Activated T-cell treated with anti-CD3 and anti-CD28 coated beads, Interleukin-2, amount 50 U/mL, for 4 hours (primary cell): Measurements from ENCODE around the gene PCTP. TPM values are rescaled to one million over a fixed set of nuclear protein-coding genes. Genes with fewer than 3 reads are reported as not detected.

Experiments
- ATAC-seq, 2 donors: fragments of 200-7000 bp; cut with Tn5 transposase; one replicate each; pipeline ENCODE4 v1.10.0; 2021
- DNase-seq: peaks from one replicate; pipeline ENCODE4 v3.0.0-alpha.2; 2020
- H3K27me3 Mint-ChIP-seq: one replicate; pipeline ENCODE4 v1.8.0; 2021; ENCODE audit warnings: low read depth, mixed read lengths
- H3K36me3 Mint-ChIP-seq: one replicate; pipeline ENCODE4 v1.8.0; 2022; ENCODE audit warnings: mixed read lengths; ENCODE audit not compliant: insufficient read depth
- H3K4me1 Mint-ChIP-seq: one replicate; pipeline ENCODE4 v1.8.0; 2021; ENCODE audit warnings: low read depth, mixed read lengths
- H3K4me3 Mint-ChIP-seq: one replicate; pipeline ENCODE4 v1.8.0; 2021; ENCODE audit warnings: mild to moderate bottlenecking, moderate library complexity, mixed read lengths
- H3K9me3 Mint-ChIP-seq: one replicate; pipeline ENCODE4 v1.8.0; 2021; ENCODE audit warnings: mixed read lengths
- total RNA-seq, 3 donors: library from RNA; stranded (reverse); gene quantifications; one replicate each; pipeline ENCODE4 v1.2.1, GENCODE V29; 2021

PCTP gene
- total RNA-seq, 3 donors from 2014 or later = 3.4 to 4.1 (median 3.8) TPM

DNA sequence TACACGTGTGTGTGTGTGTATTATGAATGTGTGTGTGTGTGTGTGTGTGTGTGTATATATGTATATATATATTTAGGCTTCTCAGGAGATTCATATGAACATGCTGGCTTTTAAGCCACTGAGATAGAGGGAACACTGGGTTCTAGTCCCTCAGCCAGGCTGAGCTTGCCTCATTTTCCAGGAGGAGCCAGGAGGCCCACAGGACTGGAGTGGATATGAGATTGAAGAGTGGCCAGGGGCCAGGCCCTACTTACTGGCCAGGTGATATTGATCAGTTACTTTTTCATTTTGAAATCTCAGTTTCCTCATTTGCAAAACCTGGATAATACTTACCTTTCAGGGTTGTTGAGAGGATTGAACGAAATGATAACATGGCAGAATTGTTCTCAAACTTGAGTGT is 5.8 kb downstream of the PCTP start:
- Mint-ChIP-seq H3K27me3 (no peaks in the 10 kb centered on the region), H3K4me3 (no peak overlapping the region), H3K36me3 (peaks cover 9% of the 10 kb centered on the region), H3K4me1 (peaks cover 6% of the 10 kb centered on the region), H3K9me3 (no peaks in the 10 kb centered on the region)
- ATAC-seq = no peak
- no peak for DNase-seq

DNA sequence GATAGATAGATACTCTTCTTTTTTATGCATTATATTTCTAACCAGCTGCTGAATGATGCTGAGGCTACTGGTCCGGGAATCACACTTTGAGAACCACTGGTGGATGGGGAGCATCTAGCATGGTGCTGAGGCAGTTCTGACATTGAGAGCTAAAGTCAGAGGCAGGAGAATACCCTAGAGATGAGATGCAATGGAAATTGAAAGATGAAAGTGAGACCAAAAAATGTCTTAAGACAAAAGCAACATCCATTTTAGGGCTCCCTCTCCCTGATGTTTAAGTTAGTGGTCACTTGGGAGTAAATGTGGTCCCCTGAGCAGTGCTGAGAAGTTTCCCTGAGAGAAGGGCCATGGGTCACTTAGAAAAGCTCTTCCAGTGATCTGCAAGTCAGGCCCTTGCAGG is 6.8 kb downstream of the PCTP start:
- DNase-seq = no peak
- Mint-ChIP-seq H3K4me1 (peaks cover 1% of the 10 kb centered on the region), H3K27me3 (no peaks in the 10 kb centered on the region), H3K4me3 (no peak overlapping the region), H3K9me3 (no peaks in the 10 kb centered on the region), H3K36me3 (peaks cover 9% of the 10 kb centered on the region)
- no peak for ATAC-seq

DNA sequence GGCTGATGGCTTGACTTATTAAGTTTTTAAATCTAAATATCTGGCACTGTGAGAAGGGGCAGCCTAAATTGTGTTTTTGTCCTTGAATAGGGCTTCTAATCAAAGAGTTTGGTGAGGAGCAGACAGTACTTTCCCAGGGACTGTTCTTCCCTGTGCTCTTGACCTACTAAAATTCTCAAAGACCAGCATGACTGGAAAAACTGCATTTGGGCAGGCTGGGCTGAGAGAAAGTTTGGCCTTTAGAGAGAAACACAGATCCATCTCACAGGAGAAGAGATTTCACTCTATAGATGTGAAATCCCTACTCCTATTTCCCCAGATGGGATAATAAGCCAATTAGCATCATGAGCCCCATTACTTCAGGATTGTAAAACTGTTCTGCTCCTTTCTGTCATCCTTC is 7.3 kb downstream of the PCTP start:
- ATAC-seq (no peak), DNase-seq (no peak)
- no peaks in the 10 kb centered on the region for H3K27me3 Mint-ChIP-seq
- H3K9me3 Mint-ChIP-seq = no peaks in the 10 kb centered on the region
- peaks cover 9% of the 10 kb centered on the region for H3K36me3 Mint-ChIP-seq
- H3K4me1 Mint-ChIP-seq = no peaks in the 10 kb centered on the region
- H3K4me3 Mint-ChIP-seq = no peak overlapping the region

DNA sequence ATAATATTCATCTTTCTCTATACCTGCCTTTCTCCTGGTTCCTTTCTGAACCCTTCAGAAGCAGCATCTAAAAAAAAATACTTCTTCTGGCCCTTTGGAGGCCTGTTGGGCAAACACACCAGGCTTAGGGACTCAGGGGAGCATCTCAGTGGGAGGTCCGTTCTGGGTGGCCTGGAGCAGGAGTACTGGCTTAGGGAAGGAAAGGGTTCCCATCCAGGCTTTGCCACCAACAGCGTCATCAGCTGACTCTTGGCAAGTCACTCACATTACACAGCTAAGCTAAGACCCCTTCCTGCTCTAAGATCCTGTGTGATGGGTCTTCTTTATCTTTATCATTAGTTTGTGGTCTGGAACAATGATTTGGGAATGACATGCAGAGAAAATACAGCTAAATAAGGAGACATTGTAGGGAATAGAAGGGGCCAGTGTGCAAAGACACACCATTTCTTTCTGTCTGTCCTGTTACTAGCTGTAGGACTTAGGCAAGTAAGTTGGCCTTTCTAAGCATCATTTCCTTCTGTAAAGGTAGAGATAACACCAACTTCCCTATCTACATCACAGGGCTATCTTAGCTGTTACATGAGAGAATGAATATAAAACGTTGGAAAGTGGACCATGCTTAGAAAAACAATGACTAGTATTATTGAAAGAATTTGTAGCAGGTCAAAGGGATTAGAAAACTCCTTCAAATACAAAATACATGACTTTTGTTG is 9.9 kb downstream of the PCTP start:
- Mint-ChIP-seq H3K4me3 (no peak overlapping the region), H3K4me1 (no peaks in the 10 kb centered on the region), H3K36me3 (peaks cover 1% of the 10 kb centered on the region), H3K9me3 (no peaks in the 10 kb centered on the region), H3K27me3 (no peaks in the 10 kb centered on the region)
- ATAC-seq (no peak), DNase-seq (no peak)

DNA sequence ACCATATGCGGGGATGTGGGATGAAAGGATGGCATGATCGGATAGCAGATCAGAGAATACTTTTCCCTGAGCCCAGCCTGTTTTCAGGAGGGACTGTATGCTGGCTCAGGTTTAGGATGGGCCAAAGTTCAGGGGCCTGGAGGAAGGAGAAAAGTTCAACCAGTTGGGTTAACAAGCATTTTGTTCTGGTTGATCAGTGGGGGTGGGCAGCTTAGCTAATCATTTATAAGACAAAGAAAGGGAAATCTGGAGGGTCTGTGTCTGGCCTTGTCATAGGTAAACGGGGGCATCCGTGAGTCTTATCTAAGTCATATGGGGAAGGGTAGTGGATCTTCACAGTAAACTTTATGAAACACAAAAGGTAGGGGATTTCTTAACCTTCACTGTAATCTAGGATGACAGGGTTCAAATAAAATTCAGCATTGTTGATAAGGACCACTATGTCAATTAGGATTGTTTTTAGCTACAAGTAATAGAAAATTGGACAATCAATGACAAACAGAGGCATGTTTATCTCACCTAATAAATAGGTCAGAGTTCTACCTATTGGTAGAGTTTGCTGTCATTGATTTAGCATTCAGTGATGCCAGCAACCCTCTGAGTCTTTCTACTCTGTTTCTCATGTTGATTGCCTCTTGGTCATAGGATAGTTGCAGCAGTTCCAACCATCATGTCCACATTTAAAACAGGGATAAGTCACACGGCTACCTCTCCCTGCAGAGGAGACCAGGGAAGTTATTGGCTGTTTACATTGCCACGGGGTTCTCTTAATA is 11.4 kb downstream of the PCTP start:
- Mint-ChIP-seq H3K36me3 (no peaks in the 10 kb centered on the region), H3K4me3 (no peak overlapping the region), H3K9me3 (no peaks in the 10 kb centered on the region), H3K4me1 (no peaks in the 10 kb centered on the region), H3K27me3 (no peaks in the 10 kb centered on the region)
- ATAC-seq (no peak), DNase-seq (no peak)

DNA sequence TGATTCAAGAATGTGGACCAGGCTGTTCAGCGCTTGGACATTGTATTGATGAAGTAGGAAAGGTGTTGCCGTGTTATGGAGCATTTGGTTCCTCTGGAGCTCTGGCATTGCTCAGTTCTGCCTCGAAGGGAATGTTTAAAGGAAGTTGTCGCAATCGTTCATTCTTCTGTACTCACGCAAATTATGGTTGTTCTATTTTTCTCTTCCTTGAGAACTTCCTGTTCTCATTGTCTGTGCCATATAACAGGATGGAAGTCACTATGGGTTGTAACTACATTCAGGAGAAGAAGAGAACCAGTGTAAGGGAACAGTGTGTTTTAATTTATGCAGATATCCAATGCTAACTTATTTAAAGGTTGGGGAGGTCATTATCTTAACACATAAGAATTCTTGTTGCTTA is 13.0 kb downstream of the PCTP start:
- DNase-seq (no peak), ATAC-seq (no peak)
- Mint-ChIP-seq H3K9me3 (no peaks in the 10 kb centered on the region), H3K27me3 (no peaks in the 10 kb centered on the region), H3K4me1 (no peaks in the 10 kb centered on the region), H3K4me3 (no peak overlapping the region), H3K36me3 (no peaks in the 10 kb centered on the region)

DNA sequence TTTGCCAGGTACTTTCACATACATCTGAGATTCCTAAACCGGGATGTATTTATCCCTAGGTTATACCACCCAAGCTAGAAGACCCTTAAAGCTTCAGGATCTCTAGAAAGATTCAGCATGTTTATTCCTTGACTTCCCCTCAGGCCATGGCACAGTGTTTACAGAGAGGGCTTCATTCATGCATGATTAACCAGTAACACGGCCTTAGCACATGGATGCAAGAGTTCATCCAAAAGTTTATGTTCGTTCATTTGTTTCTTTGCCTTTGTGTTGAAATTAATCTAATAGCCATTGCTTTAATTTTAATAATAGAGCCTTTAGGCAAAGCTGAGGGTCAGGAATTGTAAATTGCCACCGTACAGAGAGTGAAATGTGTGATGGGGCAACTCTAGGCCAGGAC is 13.8 kb downstream of the PCTP start:
- Mint-ChIP-seq H3K36me3 (peaks cover 2% of the 10 kb centered on the region), H3K4me3 (no peak overlapping the region), H3K27me3 (no peaks in the 10 kb centered on the region), H3K4me1 (no peaks in the 10 kb centered on the region), H3K9me3 (no peaks in the 10 kb centered on the region)
- no peak for DNase-seq
- ATAC-seq = no peak

DNA sequence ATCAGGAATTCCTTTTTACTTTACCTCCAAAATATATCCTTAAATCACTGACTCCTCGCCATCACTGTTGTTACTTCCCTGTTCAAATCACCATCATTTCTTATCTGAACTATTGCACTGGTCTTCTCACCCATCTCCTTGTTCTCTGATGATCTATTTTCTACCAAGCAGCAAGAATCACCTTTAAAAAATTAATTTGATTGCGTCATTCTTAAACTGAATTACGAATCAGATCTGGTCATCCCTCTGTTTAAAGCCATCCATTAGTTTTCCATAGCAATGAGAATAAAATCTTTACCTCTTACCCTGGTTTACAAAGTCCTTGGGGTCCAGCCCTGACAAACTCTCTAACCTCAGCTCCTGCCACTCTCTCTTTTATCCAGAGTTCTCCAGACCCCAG is 14.6 kb downstream of the PCTP start:
- no peak for DNase-seq
- Mint-ChIP-seq H3K9me3 (no peaks in the 10 kb centered on the region), H3K36me3 (peaks cover 2% of the 10 kb centered on the region), H3K27me3 (no peaks in the 10 kb centered on the region), H3K4me1 (no peaks in the 10 kb centered on the region), H3K4me3 (no peak overlapping the region)
- no peak for ATAC-seq

DNA sequence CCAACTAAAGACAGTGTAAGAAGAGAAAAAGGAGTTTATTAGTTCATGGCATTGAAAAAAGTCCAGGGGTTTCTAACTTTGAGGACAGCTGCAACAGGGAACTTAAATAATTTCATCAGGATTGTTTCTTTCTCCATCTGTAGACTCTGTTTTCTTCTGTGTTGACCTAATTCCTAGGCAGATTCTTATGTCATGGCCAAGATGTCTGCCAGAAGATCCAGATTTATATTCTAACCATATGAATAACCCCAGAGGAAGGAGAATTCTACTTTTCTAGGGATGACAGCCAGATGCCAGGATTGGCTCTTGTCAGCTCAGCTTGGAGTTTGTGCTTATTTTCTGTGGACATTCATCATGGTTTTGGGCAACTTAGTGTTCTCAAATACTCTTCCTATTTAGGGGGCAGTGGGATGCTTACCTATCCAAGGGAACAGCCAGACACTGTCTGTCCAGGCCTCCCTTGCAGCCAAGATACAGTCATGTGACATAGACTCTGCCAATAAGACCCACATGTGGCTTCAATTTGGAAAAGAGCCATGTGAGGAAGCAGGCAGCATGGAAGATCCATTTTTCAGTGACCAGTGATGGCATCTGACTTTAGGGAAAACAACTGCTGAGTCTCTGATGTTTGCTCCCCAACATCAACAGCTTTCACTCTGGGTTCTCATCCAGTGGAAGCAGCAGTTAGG is 18.2 kb downstream of the PCTP start:
- no peak overlapping the region for H3K4me3 Mint-ChIP-seq
- no peak for DNase-seq
- H3K4me1 Mint-ChIP-seq = no peaks in the 10 kb centered on the region
- H3K27me3 Mint-ChIP-seq = no peaks in the 10 kb centered on the region
- H3K9me3 Mint-ChIP-seq = no peaks in the 10 kb centered on the region
- peaks cover 10% of the 10 kb centered on the region for H3K36me3 Mint-ChIP-seq
- ATAC-seq = no peak

DNA sequence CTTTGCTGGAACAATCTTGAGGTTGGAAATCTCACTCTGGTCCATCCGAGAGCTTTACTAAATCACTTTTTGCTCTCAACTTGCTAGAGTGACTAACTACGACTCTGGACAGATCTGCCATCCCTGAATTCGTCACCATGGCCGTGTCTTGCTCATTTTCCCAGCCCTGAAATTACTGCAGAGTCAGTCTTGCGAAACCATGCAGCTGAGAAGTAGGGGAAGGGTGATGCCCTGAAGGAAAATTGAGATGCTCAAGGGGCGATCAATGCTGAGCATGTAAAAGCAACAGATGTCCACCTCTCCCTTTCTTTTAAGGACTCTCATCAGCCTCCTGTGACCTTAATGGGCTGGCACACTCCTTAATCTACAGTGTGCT is 18.8 kb downstream of the PCTP start:
- Mint-ChIP-seq H3K36me3 (peaks cover 12% of the 10 kb centered on the region), H3K4me1 (no peaks in the 10 kb centered on the region), H3K9me3 (no peaks in the 10 kb centered on the region), H3K4me3 (no peak overlapping the region), H3K27me3 (no peaks in the 10 kb centered on the region)
- no peak for ATAC-seq
- DNase-seq = no peak

DNA sequence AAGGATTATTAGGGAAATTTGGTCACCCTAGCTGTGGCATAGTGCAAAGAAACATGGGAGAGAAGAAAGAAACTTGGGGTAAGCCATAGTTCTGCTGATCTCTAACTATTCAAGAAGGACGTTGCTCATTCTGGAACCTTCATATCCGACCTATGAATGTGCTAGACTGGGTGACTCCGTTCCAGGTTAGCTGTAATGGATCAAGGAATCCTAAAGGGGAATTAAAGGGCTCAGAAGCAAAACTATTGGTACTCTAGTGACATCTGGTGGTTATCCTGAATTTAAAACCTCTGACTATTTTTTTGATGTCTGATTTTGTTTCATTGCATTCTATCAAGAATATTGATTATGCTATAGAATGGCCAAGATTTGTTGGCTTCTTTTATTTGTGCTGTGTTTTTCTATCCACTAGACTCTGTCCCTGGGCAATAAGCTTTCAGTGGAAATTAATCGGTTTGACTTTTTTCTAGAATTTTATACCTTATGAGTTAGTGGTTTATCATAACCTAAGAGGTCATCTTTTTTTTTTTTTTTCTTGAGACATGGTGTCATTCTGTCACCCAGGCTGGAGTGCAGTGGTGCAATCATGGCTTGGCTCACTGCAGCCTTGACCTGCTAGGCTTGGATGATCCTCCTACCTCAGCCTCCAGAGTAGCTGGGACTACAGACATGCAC is 19.5 kb downstream of the PCTP start:
- ATAC-seq = no peak
- H3K36me3 Mint-ChIP-seq = peaks cover 13% of the 10 kb centered on the region
- no peaks in the 10 kb centered on the region for H3K9me3 Mint-ChIP-seq
- no peaks in the 10 kb centered on the region for H3K27me3 Mint-ChIP-seq
- no peaks in the 10 kb centered on the region for H3K4me1 Mint-ChIP-seq
- H3K4me3 Mint-ChIP-seq = no peak overlapping the region
- DNase-seq = no peak

DNA sequence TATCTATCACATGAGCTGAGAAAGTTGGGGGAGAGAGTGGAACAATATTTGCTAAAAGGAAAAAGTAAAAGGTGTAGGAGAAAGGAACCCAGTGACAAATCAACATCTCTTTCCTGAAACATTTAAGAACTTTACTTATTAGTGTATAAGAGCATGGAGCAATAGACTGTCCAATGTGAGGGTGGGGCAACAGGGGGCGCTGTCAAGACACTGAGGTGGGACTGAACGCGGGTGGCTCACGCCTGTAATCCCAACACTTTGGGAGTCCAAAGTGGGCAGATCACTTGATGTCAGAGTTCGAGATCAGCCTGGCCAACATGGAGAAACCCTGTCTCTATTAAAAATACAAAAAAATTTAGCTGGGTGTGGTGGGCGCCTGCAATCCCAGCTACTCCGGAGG is 21.2 kb downstream of the PCTP start:
- ATAC-seq (no peak), DNase-seq (no peak)
- no peaks in the 10 kb centered on the region for H3K27me3 Mint-ChIP-seq
- no peaks in the 10 kb centered on the region for H3K4me1 Mint-ChIP-seq
- H3K9me3 Mint-ChIP-seq = no peaks in the 10 kb centered on the region
- peaks cover 18% of the 10 kb centered on the region for H3K36me3 Mint-ChIP-seq
- H3K4me3 Mint-ChIP-seq = no peak overlapping the region

DNA sequence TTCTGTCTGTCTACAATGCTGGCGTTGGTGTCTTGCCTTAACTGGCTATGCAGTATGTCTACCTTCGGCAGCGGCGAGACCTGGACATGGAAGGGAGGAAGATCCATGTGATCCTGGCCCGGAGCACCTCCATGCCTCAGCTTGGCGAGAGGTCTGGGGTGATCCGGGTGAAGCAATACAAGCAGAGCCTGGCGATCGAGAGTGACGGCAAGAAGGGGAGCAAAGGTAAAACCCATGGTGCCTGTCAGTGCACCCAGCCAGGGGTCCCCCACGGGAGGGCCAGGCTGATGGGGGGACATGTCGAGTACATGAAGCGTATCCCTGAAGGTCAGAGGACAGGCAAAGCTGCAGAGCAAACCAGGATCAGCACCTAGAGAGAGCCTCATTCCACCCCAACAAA is 22.8 kb downstream of the PCTP start:
- ATAC-seq (no peak), DNase-seq (no peak)
- Mint-ChIP-seq H3K27me3 (no peaks in the 10 kb centered on the region), H3K36me3 (peaks cover 22% of the 10 kb centered on the region), H3K4me3 (no peak overlapping the region), H3K4me1 (no peaks in the 10 kb centered on the region), H3K9me3 (no peaks in the 10 kb centered on the region)

DNA sequence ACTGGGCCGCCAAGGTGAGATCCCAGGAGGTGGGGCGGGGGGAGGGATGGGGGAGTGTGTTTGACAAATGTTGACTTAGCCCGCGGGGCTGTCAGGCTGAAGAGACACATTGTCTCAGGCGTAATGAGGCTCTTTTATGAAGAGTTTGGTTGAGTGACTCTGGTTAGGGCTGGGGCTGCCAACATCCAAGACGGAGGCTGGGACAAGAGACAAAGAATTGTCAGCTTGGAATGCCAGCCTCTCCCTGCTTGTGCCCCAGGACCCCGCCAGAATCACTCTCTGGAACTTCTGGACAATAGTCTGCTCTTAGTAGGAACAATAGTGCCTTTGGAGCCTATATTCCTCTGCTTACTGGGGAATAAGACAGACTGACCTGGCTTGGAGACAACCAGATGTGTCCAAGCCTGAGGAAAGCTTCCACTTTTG is 24.0 kb downstream of the PCTP start:
- no peaks in the 10 kb centered on the region for H3K4me1 Mint-ChIP-seq
- H3K9me3 Mint-ChIP-seq = no peaks in the 10 kb centered on the region
- peaks cover 20% of the 10 kb centered on the region for H3K36me3 Mint-ChIP-seq
- ATAC-seq (no peak), DNase-seq (no peak)
- H3K4me3 Mint-ChIP-seq = no peak overlapping the region
- no peaks in the 10 kb centered on the region for H3K27me3 Mint-ChIP-seq
